CD4-positive, CD25-positive, alpha-beta regulatory T cell (primary cell): ENCODE results near the gene ZFR2. TPM values are rescaled to one million over a fixed set of nuclear protein-coding genes. Genes with fewer than 3 reads are reported as not detected.
"Not testable (repeated sequence)": the region's sequence is repeated elsewhere in the genome, so short reads cannot be mapped to it uniquely, and the experiment has no call there.

Experiments used
- ATAC-seq, 2 donors: fragments of 150-1000 bp; cut with Tn5 transposase; one replicate each; pipeline ENCODE4 v1.10.0; 2021; ENCODE audit warnings: low read depth in 2 of 2, moderate number of reproducible peaks in 2 of 2, moderate library complexity in 1 of 2
- DNase-seq, 3 donors: peaks; one replicate each; pipeline versions ENCODE4 v3.0.0 to v3.0.0-alpha.2; 2012 to 2022; ENCODE audit warnings: mixed read lengths in 1 of 3
- H3K27ac ChIP-seq: one replicate; pipeline ENCODE4 v1.7.0; 2013; ENCODE audit warnings: mild to moderate bottlenecking, low read length; ENCODE audit not compliant: insufficient read depth, poor library complexity, severe bottlenecking
- H3K27me3 ChIP-seq: one replicate; pipeline ENCODE4 v1.7.0; 2013; ENCODE audit warnings: low read length; ENCODE audit not compliant: control insufficient read depth, insufficient read depth
- H3K36me3 ChIP-seq: one replicate; pipeline ENCODE4 v1.7.0; 2013; ENCODE audit warnings: mild to moderate bottlenecking, low read length, moderate library complexity; ENCODE audit not compliant: control insufficient read depth, insufficient read depth
- H3K4me1 ChIP-seq: 2 replicates; pipeline ENCODE4 v1.7.0; 2013; ENCODE audit warnings: mild to moderate bottlenecking, low read length; ENCODE audit not compliant: insufficient read depth, control insufficient read depth, poor library complexity, severe bottlenecking
- H3K4me3 ChIP-seq: one replicate; pipeline ENCODE4 v1.7.0; 2013; ENCODE audit warnings: low read depth, mild to moderate bottlenecking, low read length, moderate library complexity
- H3K9me3 ChIP-seq, 2 experiments: 1 replicate in 1 of 2; 2 replicates in 1 of 2; pipeline ENCODE4 v1.7.0; 2013; ENCODE audit warnings: low read length in 2 of 2, mild to moderate bottlenecking in 1 of 2, moderate library complexity in 1 of 2; ENCODE audit not compliant: control insufficient read depth in 2 of 2
- H3K27ac Mint-ChIP-seq, 3 donors: one replicate each; pipeline ENCODE4 v1.8.0; 2020 to 2022; ENCODE audit warnings: mild to moderate bottlenecking in 3 of 3, mixed read lengths in 3 of 3, moderate library complexity in 2 of 3
- H3K27me3 Mint-ChIP-seq: one replicate; pipeline ENCODE4 v1.8.0; 2022; ENCODE audit warnings: mild to moderate bottlenecking, mixed read lengths
- H3K36me3 Mint-ChIP-seq: one replicate; pipeline ENCODE4 v1.8.0; 2020; ENCODE audit warnings: mixed read lengths
- H3K4me1 Mint-ChIP-seq, 4 donors: one replicate each; pipeline ENCODE4 v1.8.0; 2020 to 2022; ENCODE audit warnings: mixed read lengths in 4 of 4, mild to moderate bottlenecking in 1 of 4
- H3K4me3 Mint-ChIP-seq, 4 donors: one replicate each; pipeline ENCODE4 v1.8.0; 2020 to 2022; ENCODE audit warnings: mild to moderate bottlenecking in 4 of 4, mixed read lengths in 4 of 4, moderate library complexity in 3 of 4
- H3K9me3 Mint-ChIP-seq, 7 donors: one replicate each; pipeline ENCODE4 v1.8.0; 2020 to 2022; ENCODE audit warnings: mixed read lengths in 7 of 7, mild to moderate bottlenecking in 3 of 7, moderate library complexity in 2 of 7
- polyA plus RNA-seq, 4 donors: library from polyadenylated mRNA; unstranded; fragments of 300-500 nt; fragmentation: Illumina TruSeq; gene quantifications; one replicate each; pipeline ENCODE4 v1.2.3, GENCODE V29; 2021
- total RNA-seq: library from RNA; stranded (reverse); gene quantifications from one replicate; pipeline ENCODE4 v1.2.3, GENCODE V29; 2022

ZFR2 gene
- total and polyA plus RNA-seq, 5 donors from 2014 or later, result 0.06 to 1.3 (median 0.57) TPM; not detected in 1

GRCh38 chr19:3758297-3758696, 110.5 kb downstream of the ZFR2 start:
- not testable (repeated sequence) for ATAC-seq, H3K27me3 ChIP-seq, H3K9me3 ChIP-seq, DNase-seq, H3K9me3 Mint-ChIP-seq, H3K27ac ChIP-seq, H3K4me3 ChIP-seq, H3K27me3 Mint-ChIP-seq
- peaks cover 31% of the 10 kb centered on the region for H3K4me1 ChIP-seq
- peak overlapping the region in 1 of 3 donors; percentile 56 for H3K27ac Mint-ChIP-seq
- peaks cover 14% of the 10 kb centered on the region for H3K36me3 Mint-ChIP-seq
- H3K36me3 ChIP-seq, result peaks cover 17% of the 10 kb centered on the region
- H3K4me1 Mint-ChIP-seq, result peaks cover 5 to 82% (median 39%) of the 10 kb centered on the region in 4 donors
- peak overlapping the region in 3 of 4 donors; percentile 10 to 55 (median 53) for H3K4me3 Mint-ChIP-seq

- peak overlapping the region; percentile 21 to 53 (median 40) for H3K4me3 Mint-ChIP-seq
- not testable (repeated sequence) for H3K27ac Mint-ChIP-seq, H3K27me3 Mint-ChIP-seq
These were observed 111.1 kb downstream of the ZFR2 start for GRCh38 chr19:3757705-3758104.

More at GRCh38 chr19:3757705-3758104, 111.1 kb downstream of the ZFR2 start:
- H3K4me1 ChIP-seq, result peaks cover 27% of the 10 kb centered on the region
- DNase-seq, H3K27me3 ChIP-seq, H3K4me3 ChIP-seq, H3K36me3 Mint-ChIP-seq, H3K9me3 ChIP-seq, H3K9me3 Mint-ChIP-seq, H3K27ac ChIP-seq, ATAC-seq: not testable (repeated sequence)
- H3K36me3 ChIP-seq, result peaks cover 19% of the 10 kb centered on the region
- H3K4me1 Mint-ChIP-seq, result peaks cover 5 to 76% (median 36%) of the 10 kb centered on the region in 4 donors

Other genes starting within 250 kb of the ZFR2 start
- 32.7 TPM for gene CACTIN, start 242.2 kb downstream of the ZFR2 start, total RNA-seq
- gene CACTIN, start 242.2 kb downstream of the ZFR2 start, polyA plus RNA-seq, result 10 to 100 TPM in 1 of 4 donors, 1 to 10 TPM in 3; 2.9 to 10.4 (median 8.9) TPM
- gene PIP5K1C, start 168.6 kb downstream of the ZFR2 start, total RNA-seq, result 28.1 TPM
- 1 to 10 TPM; 3.8 to 5.7 (median 4.2) TPM for gene PIP5K1C, start 168.6 kb downstream of the ZFR2 start, polyA plus RNA-seq
- gene TJP3, start 160.7 kb downstream of the ZFR2 start, total RNA-seq, result 20.6 TPM
- 10 to 100 TPM; 22.9 to 34.4 (median 29.9) TPM for gene TJP3, start 160.7 kb downstream of the ZFR2 start, polyA plus RNA-seq
- 81.0 TPM for gene APBA3, start 107.3 kb downstream of the ZFR2 start, total RNA-seq
- 10 to 100 TPM; 35.0 to 50.2 (median 44.2) TPM for gene APBA3, start 107.3 kb downstream of the ZFR2 start, polyA plus RNA-seq
- 98.0 TPM for gene MRPL54, start 106.4 kb downstream of the ZFR2 start, total RNA-seq
- gene MRPL54, start 106.4 kb downstream of the ZFR2 start, polyA plus RNA-seq, result 100 to 1,000 TPM; 143 to 208 (median 177) TPM
- gene RAX2, start 96.8 kb downstream of the ZFR2 start, total RNA-seq, result not detected
- under 1 TPM in 2 of 4 donors, not detected in 2; 0.08 to 0.09 TPM for gene RAX2, start 96.8 kb downstream of the ZFR2 start, polyA plus RNA-seq
- 1.4 TPM for gene MATK, start 82.7 kb downstream of the ZFR2 start, total RNA-seq
- 1 to 10 TPM; 1.4 to 4.7 (median 2.3) TPM for gene MATK, start 82.7 kb downstream of the ZFR2 start, polyA plus RNA-seq
- gene ATCAY, start 11.6 kb upstream of the ZFR2 start, total RNA-seq, result not detected
- gene ATCAY, start 11.6 kb upstream of the ZFR2 start, polyA plus RNA-seq, result not detected
- not detected for gene NMRK2, start 64.0 kb upstream of the ZFR2 start, total RNA-seq
- not detected for gene NMRK2, start 64.0 kb upstream of the ZFR2 start, polyA plus RNA-seq
- gene DAPK3, start 102.1 kb upstream of the ZFR2 start, total RNA-seq, result 42.3 TPM
- gene DAPK3, start 102.1 kb upstream of the ZFR2 start, polyA plus RNA-seq, result 10 to 100 TPM; 20.7 to 31.3 (median 24.6) TPM
- 2,369 TPM for gene EEF2, start 116.4 kb upstream of the ZFR2 start, total RNA-seq
- 100 to 1,000 TPM; 564 to 602 (median 587) TPM for gene EEF2, start 116.4 kb upstream of the ZFR2 start, polyA plus RNA-seq
- gene PIAS4, start 138.7 kb upstream of the ZFR2 start, total RNA-seq, result 25.4 TPM
- gene PIAS4, start 138.7 kb upstream of the ZFR2 start, polyA plus RNA-seq, result 10 to 100 TPM in 1 of 4 donors, 1 to 10 TPM in 3; 4.1 to 10.4 (median 4.4) TPM
- 50.5 TPM for gene ZBTB7A, start 197.9 kb upstream of the ZFR2 start, total RNA-seq
- 10 to 100 TPM; 19.6 to 30.4 (median 23.7) TPM for gene ZBTB7A, start 197.9 kb upstream of the ZFR2 start, polyA plus RNA-seq